Measurements from ENCODE around the gene UQCC5.

DNA sequence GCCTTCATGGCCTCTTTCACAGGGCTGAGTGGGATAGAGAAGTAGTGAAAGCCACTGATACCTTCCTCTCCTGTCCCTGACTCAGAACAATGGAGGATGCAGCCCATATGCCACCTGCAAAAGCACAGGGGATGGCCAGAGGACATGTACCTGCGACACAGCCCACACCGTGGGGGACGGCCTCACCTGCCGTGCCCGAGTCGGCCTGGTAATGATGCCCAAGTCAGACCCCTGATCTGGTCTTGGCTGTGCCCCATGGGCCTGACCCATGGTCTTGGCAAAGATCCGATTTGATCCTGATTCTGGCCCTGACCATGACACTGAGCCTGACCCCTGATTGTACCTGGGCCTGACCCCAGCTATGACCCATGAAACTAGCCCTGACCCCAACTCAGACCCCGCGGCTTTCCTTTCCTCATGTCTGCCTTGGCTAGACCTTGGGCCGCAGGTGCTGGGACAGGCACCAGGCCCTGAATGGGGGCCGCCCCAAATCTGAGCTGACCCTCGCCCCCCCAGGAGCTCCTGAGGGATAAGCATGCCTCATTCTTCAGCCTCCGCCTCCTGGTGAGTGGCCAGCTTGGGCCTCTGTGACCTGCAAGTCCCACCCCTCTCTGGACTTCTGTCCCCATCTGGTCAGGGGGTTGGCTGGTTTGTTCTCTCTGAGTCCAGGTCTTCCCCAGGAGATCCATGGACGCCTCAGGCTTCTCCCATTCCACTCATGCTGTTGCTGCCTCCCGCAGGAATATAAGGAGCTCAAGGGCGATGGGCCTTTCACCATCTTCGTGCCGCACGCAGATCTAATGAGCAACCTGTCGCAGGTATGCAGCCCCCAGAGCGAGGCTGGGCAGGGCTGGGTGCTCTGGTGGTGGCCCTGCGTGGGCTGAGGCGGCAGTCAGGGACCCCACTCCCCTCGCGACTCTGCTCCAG, 18.3 kb upstream of the UQCC5 start:
- TF ChIP-seq, protein P1, sequence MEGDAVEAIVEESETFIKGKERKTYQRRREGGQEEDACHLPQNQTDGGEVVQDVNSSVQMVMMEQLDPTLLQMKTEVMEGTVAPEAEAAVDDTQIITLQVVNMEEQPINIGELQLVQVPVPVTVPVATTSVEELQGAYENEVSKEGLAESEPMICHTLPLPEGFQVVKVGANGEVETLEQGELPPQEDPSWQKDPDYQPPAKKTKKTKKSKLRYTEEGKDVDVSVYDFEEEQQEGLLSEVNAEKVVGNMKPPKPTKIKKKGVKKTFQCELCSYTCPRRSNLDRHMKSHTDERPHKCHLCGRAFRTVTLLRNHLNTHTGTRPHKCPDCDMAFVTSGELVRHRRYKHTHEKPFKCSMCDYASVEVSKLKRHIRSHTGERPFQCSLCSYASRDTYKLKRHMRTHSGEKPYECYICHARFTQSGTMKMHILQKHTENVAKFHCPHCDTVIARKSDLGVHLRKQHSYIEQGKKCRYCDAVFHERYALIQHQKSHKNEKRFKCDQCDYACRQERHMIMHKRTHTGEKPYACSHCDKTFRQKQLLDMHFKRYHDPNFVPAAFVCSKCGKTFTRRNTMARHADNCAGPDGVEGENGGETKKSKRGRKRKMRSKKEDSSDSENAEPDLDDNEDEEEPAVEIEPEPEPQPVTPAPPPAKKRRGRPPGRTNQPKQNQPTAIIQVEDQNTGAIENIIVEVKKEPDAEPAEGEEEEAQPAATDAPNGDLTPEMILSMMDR (IDR thresholded peaks at IDR 0.05) = no peak
- no peak for TF ChIP-seq POLR2A (IDR thresholded peaks at IDR 0.05)

All from body of pancreas (tissue), 4 donors.